ENCODE data around the gene EXOC4.

Gene EXOC4

GRCh38 chr7:133364959-133365690, 112.2 kb downstream of the EXOC4 start:
- no peak for DNase-seq (ENCODE audit: low spot score)

- no peak for DNase-seq (ENCODE audit: low spot score)
Measured at GRCh38 chr7:133365917-133366316, 113.0 kb downstream of the EXOC4 start.

- DNase-seq (ENCODE audit: low spot score): no peak
Measured at GRCh38 chr7:133367561-133367960, 114.7 kb downstream of the EXOC4 start.

GRCh38 chr7:133369130-133369529, 116.3 kb downstream of the EXOC4 start:
- no peak for DNase-seq (ENCODE audit: low spot score)

- no peak for DNase-seq (ENCODE audit: low spot score)
Measured at GRCh38 chr7:133371616-133372015, 118.7 kb downstream of the EXOC4 start.

GRCh38 chr7:133372337-133372736, 119.5 kb downstream of the EXOC4 start:
- DNase-seq (ENCODE audit: low spot score): no peak

GRCh38 chr7:133376514-133376913, 123.6 kb downstream of the EXOC4 start:
- no peak for DNase-seq (ENCODE audit: low spot score)

GRCh38 chr7:133381965-133382364, 129.1 kb downstream of the EXOC4 start:
- no peak for DNase-seq (ENCODE audit: low spot score)

- no peak for DNase-seq (ENCODE audit: low spot score)
Measured at GRCh38 chr7:133382775-133383559, 130.1 kb downstream of the EXOC4 start.

- no peak for DNase-seq (ENCODE audit: low spot score)
Measured at GRCh38 chr7:133386205-133386604, 133.3 kb downstream of the EXOC4 start.

GRCh38 chr7:133389727-133390126, 136.8 kb downstream of the EXOC4 start:
- no peak for DNase-seq (ENCODE audit: low spot score)

- DNase-seq (ENCODE audit: low spot score): no peak
Measured at GRCh38 chr7:133391206-133391605, 138.3 kb downstream of the EXOC4 start.

- no peak for DNase-seq (ENCODE audit: low spot score)
Measured at GRCh38 chr7:133394369-133394768, 141.5 kb downstream of the EXOC4 start.

GRCh38 chr7:133395551-133395950, 142.7 kb downstream of the EXOC4 start:
- no peak for DNase-seq (ENCODE audit: low spot score)

GRCh38 chr7:133398506-133398905, 145.6 kb downstream of the EXOC4 start:
- DNase-seq (ENCODE audit: low spot score): no peak

GRCh38 chr7:133401225-133401624, 148.3 kb downstream of the EXOC4 start:
- no peak for DNase-seq (ENCODE audit: low spot score)

- DNase-seq (ENCODE audit: low spot score): no peak
Measured at GRCh38 chr7:133408212-133408611, 155.3 kb downstream of the EXOC4 start.

- no peak for DNase-seq (ENCODE audit: low spot score)
Measured at GRCh38 chr7:133409421-133409820, 156.5 kb downstream of the EXOC4 start.

GRCh38 chr7:133409966-133410365, 157.1 kb downstream of the EXOC4 start:
- DNase-seq (ENCODE audit: low spot score): no peak

GRCh38 chr7:133411395-133411794, 158.5 kb downstream of the EXOC4 start:
- no peak for DNase-seq (ENCODE audit: low spot score)

GRCh38 chr7:133412942-133413341, 160.1 kb downstream of the EXOC4 start:
- peak; percentile 32 for DNase-seq (ENCODE audit: low spot score)

- DNase-seq (ENCODE audit: low spot score): no peak
Measured at GRCh38 chr7:133419041-133419440, 166.2 kb downstream of the EXOC4 start.

- DNase-seq (ENCODE audit: low spot score): no peak
Measured at GRCh38 chr7:133423618-133424017, 170.7 kb downstream of the EXOC4 start.

Measured in pons (tissue), 1 donor.